GM21786 (cell line): ENCODE measurements around the gene AKNAD1.
"Not testable (repeated sequence)": the region's sequence is repeated elsewhere in the genome, so short reads cannot be mapped to it uniquely, and the experiment has no call there.

Source experiments
- ATAC-seq: cut with Tn5 transposase; IDR thresholded peaks from one replicate; pipeline ENCODE4 v1.9.1; 2021; ENCODE audit not compliant: unreplicated experiment

Gene AKNAD1

DNA sequence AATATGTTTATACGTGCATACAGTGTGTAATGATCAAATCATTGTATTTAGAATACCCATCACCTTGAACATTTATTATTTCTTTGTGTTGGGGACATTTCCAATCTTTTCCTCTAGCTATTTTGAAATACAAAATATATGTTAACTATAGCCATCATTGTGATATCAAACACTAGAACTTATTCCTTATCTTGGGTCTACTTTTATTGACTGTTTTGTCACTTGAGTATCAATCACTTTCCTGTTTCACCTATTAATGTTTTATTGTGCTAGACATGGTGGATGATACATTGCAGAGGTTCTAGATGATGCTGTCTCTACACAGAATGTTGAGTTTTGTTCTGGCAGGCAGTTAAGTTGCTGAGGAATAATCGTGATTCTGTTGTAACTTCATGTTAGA is 64.5 kb downstream of the AKNAD1 start:
- ATAC-seq = no peak

- ATAC-seq = no peak
These were observed 65.1 kb downstream of the AKNAD1 start for GRCh38 chr1:108791790-108792189.

- no peak for ATAC-seq
These were observed 71.0 kb downstream of the AKNAD1 start for GRCh38 chr1:108785880-108786279.

GRCh38 chr1:108785264-108785663 is 71.6 kb downstream of the AKNAD1 start:
- no peak for ATAC-seq

DNA sequence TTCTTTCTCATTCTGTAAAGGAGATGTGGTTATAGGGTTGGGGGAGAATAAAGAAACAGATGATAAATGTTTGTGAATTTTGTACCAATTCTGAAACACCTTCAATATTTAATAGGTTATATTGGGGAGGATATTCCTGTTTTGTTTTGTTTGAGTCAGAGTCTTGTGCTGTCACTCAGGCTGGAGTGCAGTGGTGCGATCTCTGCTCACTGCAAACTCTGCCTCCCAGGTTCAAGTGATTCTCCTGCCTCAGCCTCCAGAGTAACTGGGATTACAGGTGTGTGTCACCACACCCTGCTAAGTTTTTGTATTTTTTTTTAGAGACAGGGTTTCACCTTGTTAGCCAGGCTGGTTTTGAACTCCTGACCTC is 75.3 kb downstream of the AKNAD1 start:
- not testable (repeated sequence) for ATAC-seq

DNA sequence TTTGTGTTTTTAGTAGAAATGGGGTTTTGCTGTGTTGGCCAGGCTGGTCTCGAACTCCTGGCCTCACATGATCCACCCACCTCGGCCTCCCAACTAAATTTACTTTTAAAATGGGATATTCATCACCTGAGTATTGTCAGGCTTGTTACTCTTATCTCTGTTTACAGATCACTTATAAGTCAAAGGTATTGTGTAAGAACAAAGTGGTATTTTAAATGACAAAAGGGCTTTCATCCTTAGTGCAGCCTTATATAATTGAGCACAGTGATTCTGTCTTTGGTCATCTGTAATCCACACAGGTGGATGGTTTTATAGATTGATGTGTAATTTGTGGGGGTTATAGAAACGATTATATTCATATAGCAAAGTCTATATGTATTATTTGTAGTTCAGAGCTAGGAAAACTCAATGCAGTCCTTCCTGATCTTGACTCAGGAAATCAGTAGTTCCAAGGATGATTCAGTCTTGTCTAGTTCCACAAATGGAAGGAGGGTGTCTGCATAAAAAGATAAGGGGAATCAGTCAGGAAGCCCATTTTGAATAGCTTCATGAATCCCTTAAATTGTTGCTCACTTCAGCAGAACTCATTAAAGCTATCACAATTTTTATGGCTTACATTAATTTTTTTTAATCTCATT is 75.8 kb downstream of the AKNAD1 start:
- ATAC-seq = no peak

DNA sequence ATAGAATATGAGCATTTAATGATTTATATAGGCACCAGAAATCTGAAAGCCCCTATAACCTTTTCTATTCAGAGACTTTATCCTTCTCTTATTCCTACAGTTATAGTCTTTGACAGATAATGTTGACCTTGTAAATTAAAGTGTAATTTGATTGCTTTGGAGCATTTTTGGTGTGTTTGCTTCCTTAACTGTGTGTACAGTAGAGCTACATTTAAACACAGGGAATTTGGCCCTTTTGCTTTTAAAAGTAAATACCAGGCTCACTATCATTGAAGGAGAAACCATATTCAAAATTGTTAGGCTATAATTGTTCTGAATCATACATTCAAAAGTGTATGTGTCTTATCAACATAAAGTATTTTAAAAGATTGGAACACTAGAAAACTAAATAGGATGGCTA is 77.4 kb downstream of the AKNAD1 start:
- ATAC-seq = no peak

DNA sequence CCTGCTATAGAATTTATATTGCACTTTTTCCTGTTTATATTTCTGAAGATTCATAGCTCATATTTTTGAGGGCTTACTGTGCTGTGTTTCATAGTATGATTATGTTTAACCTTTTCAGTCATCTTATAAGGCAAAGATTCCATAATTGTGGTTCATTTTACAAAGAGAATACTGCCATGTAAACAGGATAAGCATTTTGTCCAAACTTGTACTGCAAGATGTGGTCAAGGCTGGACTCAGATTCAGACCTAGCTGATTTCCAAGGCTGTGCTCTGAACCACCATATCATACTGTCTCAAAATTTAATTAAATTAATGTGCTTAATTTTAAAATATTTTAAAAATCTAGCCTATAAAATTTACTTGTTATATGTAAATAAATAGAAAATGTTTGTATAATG is 79.1 kb downstream of the AKNAD1 start:
- ATAC-seq = no peak

DNA sequence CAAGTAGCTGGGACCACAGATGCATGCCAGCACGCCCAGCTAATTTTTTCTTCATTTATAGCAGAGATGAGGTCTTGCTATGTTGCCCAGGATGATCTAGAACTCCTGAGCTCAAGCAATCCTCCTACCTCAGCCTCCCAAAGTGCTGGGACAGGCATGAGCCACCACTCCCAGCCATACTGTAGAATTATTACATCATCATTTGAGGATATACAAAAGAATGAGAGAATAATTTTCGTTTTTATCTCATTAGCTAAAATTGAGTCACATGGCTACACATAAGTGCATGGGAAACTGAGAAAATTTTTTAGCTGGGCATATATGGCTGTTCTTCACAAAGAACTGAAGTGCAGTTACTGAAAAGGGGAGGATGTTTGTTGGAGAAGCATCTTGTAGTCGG is 89.2 kb downstream of the AKNAD1 start:
- ATAC-seq = no peak

DNA sequence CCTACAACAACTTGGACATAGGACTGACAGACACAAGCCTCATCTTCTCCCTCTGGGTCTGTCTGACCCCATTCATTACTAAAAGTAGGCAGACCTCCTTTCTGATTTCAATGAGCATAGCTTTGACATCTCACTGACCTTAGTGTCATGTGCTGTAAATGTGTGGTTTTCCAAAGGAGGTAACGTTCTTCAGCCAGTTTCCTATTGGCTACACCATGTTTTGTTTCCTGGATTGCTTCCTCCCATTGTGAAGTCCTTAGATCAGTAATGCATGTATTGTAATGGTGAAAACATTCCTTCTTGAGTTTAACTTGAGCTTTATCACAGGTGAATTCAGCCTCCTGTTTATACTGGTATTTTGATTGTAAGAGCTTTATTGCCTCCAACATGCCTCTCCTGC is 89.8 kb downstream of the AKNAD1 start:
- ATAC-seq = no peak
